Measurements from ENCODE around the gene MINDY1. TPM values are rescaled to one million over a fixed set of nuclear protein-coding genes. Genes with fewer than 3 reads are reported as not detected.

The MINDY1 gene
- total RNA-seq, 1 donor from 2014 or later = 16.8 TPM

GRCh38 chr1:150964164-150964489, 42.6 kb downstream of the MINDY1 start:
- Mint-ChIP-seq H3K27me3 (ENCODE audit: low read depth) (no peaks in the 10 kb centered on the region), H3K4me3 (ENCODE audit: low read depth) (no peak overlapping the region), H3K9me3 (no peaks in the 10 kb centered on the region), H3K27ac (no peak overlapping the region), H3K4me1 (ENCODE audit: low read depth) (peaks cover 2% of the 10 kb centered on the region), H3K36me3 (ENCODE audit: low read depth) (peaks cover 93% of the 10 kb centered on the region)
- intact Hi-C loops (cut with micrococcal nuclease) = no loop called here
- no peak for DNase-seq (ENCODE audit: low spot score)

DNA sequence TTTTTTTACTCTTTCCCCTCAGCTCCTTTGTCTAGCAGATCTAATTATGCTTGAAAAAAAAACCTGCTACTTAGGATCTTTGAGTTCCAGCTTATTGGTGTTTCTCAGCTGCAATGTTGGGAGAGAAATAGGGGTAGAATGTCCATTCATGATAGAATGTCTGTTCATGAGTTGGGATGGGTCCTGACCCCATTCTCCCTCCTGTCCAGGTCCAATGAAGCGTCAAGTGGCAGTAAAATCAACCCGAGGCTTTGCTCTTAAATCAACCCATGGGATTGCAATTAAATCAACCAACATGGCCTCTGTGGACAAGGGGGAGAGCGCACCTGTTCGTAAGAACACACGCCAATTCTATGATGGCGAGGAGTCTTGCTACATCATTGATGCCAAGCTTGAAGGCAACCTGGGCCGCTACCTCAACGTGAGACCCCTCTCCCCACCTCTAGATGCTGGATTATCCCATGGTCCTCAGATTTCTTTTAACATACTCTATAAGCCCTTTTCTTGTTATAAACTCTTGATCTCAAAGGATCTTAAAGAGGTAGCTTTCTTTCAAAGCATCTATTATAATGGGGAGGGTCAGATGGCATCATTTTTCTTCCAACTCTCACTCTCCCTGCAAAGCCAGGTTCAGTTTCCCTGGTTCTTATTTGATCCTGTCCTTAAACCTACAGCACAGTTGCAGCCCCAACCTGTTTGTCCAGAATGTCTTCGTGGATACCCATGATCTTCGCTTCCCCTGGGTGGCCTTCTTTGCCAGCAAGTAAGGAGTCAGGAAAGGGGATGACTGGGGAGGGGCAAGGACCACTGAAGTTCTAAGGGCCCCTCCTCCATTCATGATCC, 43.2 kb downstream of the MINDY1 start:
- Mint-ChIP-seq H3K36me3 (ENCODE audit: low read depth) (peaks cover 95% of the 10 kb centered on the region), H3K4me1 (ENCODE audit: low read depth) (peaks cover 2% of the 10 kb centered on the region), H3K27me3 (ENCODE audit: low read depth) (no peaks in the 10 kb centered on the region), H3K27ac (no peak overlapping the region), H3K4me3 (ENCODE audit: low read depth) (no peak overlapping the region), H3K9me3 (no peaks in the 10 kb centered on the region)
- intact Hi-C loops (cut with micrococcal nuclease) = no loop called here
- no peak for DNase-seq (ENCODE audit: low spot score)

DNA sequence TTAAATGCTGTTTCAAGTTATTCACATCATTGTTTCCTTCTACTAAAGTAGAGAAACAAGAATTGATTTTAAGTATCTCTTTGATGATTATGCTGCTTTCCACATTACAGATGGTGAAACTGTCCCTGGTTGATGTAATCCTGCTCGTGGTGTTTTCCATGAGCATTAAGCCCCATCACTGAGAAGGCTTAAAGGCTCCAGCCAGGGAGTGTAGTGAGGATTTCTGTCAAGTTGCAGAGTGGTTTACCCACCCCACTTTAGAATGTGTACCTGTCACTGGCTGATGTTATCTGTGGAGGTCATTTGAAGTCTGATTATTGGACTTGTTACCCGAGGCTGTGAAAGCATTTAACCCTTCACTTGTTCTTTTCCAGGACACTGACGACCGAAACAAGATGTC, 44.9 kb downstream of the MINDY1 start:
- Mint-ChIP-seq H3K4me3 (ENCODE audit: low read depth) (no peak overlapping the region), H3K27ac (no peak overlapping the region), H3K4me1 (ENCODE audit: low read depth) (peaks cover 6% of the 10 kb centered on the region), H3K36me3 (ENCODE audit: low read depth) (peaks cover 85% of the 10 kb centered on the region), H3K9me3 (no peaks in the 10 kb centered on the region), H3K27me3 (ENCODE audit: low read depth) (no peaks in the 10 kb centered on the region)
- intact Hi-C loops (cut with micrococcal nuclease) = no loop called here
- no peak for DNase-seq (ENCODE audit: low spot score)

DNA sequence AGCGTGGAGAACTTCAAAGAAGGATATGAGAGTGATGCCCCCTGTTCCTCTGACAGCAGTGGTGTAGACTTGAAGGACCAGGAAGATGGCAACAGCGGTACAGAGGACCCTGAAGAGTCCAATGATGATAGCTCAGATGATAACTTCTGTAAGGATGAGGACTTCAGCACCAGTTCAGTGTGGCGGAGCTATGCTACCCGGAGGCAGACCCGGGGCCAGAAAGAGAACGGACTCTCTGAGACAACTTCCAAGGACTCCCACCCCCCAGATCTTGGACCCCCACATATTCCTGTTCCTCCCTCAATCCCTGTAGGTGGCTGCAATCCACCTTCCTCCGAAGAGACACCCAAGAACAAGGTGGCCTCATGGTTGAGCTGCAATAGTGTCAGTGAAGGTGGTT, 46.1 kb downstream of the MINDY1 start:
- Mint-ChIP-seq H3K9me3 (no peaks in the 10 kb centered on the region), H3K27me3 (ENCODE audit: low read depth) (no peaks in the 10 kb centered on the region), H3K4me3 (ENCODE audit: low read depth) (no peak overlapping the region), H3K36me3 (ENCODE audit: low read depth) (peaks cover 79% of the 10 kb centered on the region), H3K27ac (no peak overlapping the region), H3K4me1 (ENCODE audit: low read depth) (peaks cover 6% of the 10 kb centered on the region)
- intact Hi-C loops (cut with micrococcal nuclease) = no loop called here
- no peak for DNase-seq (ENCODE audit: low spot score)

GRCh38 chr1:150957666-150958065, 49.0 kb downstream of the MINDY1 start:
- Mint-ChIP-seq H3K9me3 (no peaks in the 10 kb centered on the region), H3K36me3 (ENCODE audit: low read depth) (peaks cover 72% of the 10 kb centered on the region), H3K4me1 (ENCODE audit: low read depth) (peaks cover 4% of the 10 kb centered on the region), H3K4me3 (ENCODE audit: low read depth) (no peak overlapping the region), H3K27me3 (ENCODE audit: low read depth) (no peaks in the 10 kb centered on the region), H3K27ac (no peak overlapping the region)
- intact Hi-C loops (cut with micrococcal nuclease) = no loop called here
- DNase-seq (ENCODE audit: low spot score) = no peak

- peaks cover 4% of the 10 kb centered on the region for H3K4me1 Mint-ChIP-seq (ENCODE audit: low read depth)
- H3K27me3 Mint-ChIP-seq (ENCODE audit: low read depth) = no peaks in the 10 kb centered on the region
- intact Hi-C loops (cut with micrococcal nuclease) = no loop called here
- no peak for DNase-seq (ENCODE audit: low spot score)
- H3K27ac Mint-ChIP-seq = no peak overlapping the region
- peaks cover 72% of the 10 kb centered on the region for H3K36me3 Mint-ChIP-seq (ENCODE audit: low read depth)
- H3K9me3 Mint-ChIP-seq = no peaks in the 10 kb centered on the region
- H3K4me3 Mint-ChIP-seq (ENCODE audit: low read depth) = no peak overlapping the region
Observed at GRCh38 chr1:150955280-150955679, 51.4 kb downstream of the MINDY1 start.

- H3K4me1 Mint-ChIP-seq (ENCODE audit: low read depth) = peaks cover 4% of the 10 kb centered on the region
- intact Hi-C loops (cut with micrococcal nuclease) = no loop called here
- no peak overlapping the region for H3K4me3 Mint-ChIP-seq (ENCODE audit: low read depth)
- no peak for DNase-seq (ENCODE audit: low spot score)
- H3K36me3 Mint-ChIP-seq (ENCODE audit: low read depth) = peaks cover 70% of the 10 kb centered on the region
- no peaks in the 10 kb centered on the region for H3K9me3 Mint-ChIP-seq
- H3K27ac Mint-ChIP-seq = no peak overlapping the region
- no peaks in the 10 kb centered on the region for H3K27me3 Mint-ChIP-seq (ENCODE audit: low read depth)
Observed at GRCh38 chr1:150954708-150955107, 52.0 kb downstream of the MINDY1 start.

Other genes with a start within 250 kb of the MINDY1 start
- 42.0 and 42.1 TPM in 2 replicates for gene CTSS, start 241.1 kb downstream of the MINDY1 start, total RNA-seq
- 2.8 and 3.6 TPM in 2 replicates for gene CTSK, start 198.6 kb downstream of the MINDY1 start, total RNA-seq
- gene ARNT, start 130.3 kb downstream of the MINDY1 start, total RNA-seq = 38.5 and 40.4 TPM in 2 replicates
- not detected in 2 replicates for gene CTXND2, start 119.8 kb downstream of the MINDY1 start, total RNA-seq
- gene SETDB1, start 80.5 kb downstream of the MINDY1 start, total RNA-seq = 60.9 and 61.1 TPM in 2 replicates
- gene CERS2, start 32.1 kb downstream of the MINDY1 start, total RNA-seq = 176 and 196 TPM in 2 replicates
- 0.32 TPM in 1 of 2 replicates, not detected in the other for gene ANXA9, start 24.6 kb downstream of the MINDY1 start, total RNA-seq
- 15.1 and 15.5 TPM in 2 replicates for gene PRUNE1, start 1.5 kb upstream of the MINDY1 start, total RNA-seq
- 1.5 TPM in 2 replicates for gene BNIPL, start 29.7 kb upstream of the MINDY1 start, total RNA-seq
- gene C1orf56, start 40.8 kb upstream of the MINDY1 start, total RNA-seq = 2.0 and 2.2 TPM in 2 replicates
- gene CDC42SE1, start 52.7 kb upstream of the MINDY1 start, total RNA-seq = 176 TPM in 2 replicates
- 3.7 and 3.8 TPM in 2 replicates for gene MLLT11, start 53.5 kb upstream of the MINDY1 start, total RNA-seq
- gene GABPB2, start 63.9 kb upstream of the MINDY1 start, total RNA-seq = 14.4 and 15.9 TPM in 2 replicates
- 1.7 and 2.0 TPM in 2 replicates for gene SEMA6C, start 139.7 kb upstream of the MINDY1 start, total RNA-seq
- gene TNFAIP8L2, start 149.7 kb upstream of the MINDY1 start, total RNA-seq = 24.3 and 28.7 TPM in 2 replicates
- gene LYSMD1, start 159.0 kb upstream of the MINDY1 start, total RNA-seq = 3.6 and 4.9 TPM in 2 replicates
- 82.4 and 89.1 TPM in 2 replicates for gene SCNM1, start 159.2 kb upstream of the MINDY1 start, total RNA-seq
- 1.0 TPM in 1 of 2 replicates, not detected in the other for gene TMOD4, start 169.1 kb upstream of the MINDY1 start, total RNA-seq
- 80.7 and 84.5 TPM in 2 replicates for gene VPS72, start 183.3 kb upstream of the MINDY1 start, total RNA-seq
- gene PIP5K1A, start 191.7 kb upstream of the MINDY1 start, total RNA-seq = 82.2 and 83.9 TPM in 2 replicates
- gene PSMD4, start 247.8 kb upstream of the MINDY1 start, total RNA-seq = 271 and 280 TPM in 2 replicates